Myocyte (in vitro differentiated cells): ENCODE data around the gene PGAP2. TPM values are rescaled to one million over a fixed set of nuclear protein-coding genes. Genes with fewer than 3 reads are reported as not detected.
A peak's percentile ranks its signal among the peaks of the same experiment; 100 is the strongest.

ENCODE experiments used
- DNase-seq: peaks from one replicate; pipeline ENCODE4 v3.0.0-alpha.2; 2012; ENCODE audit warnings: low read depth
- total RNA-seq: library from RNA; depleted of rRNA; stranded (reverse); fragments of >200 nt; gene quantifications from 2 replicates; pipeline ENCODE4 v1.2.3, GENCODE V29; 2014

The PGAP2 gene
- total RNA-seq, 1 donor from 2014 or later, result 13.7 TPM

GRCh38 chr11:3831378-3832239 lies 23.2 kb downstream of the PGAP2 start:
- no peak for DNase-seq

- DNase-seq, result no peak
Measured at GRCh38 chr11:3832816-3833215, 24.5 kb downstream of the PGAP2 start.

- DNase-seq, result no peak
Measured at GRCh38 chr11:3833449-3833848, 25.1 kb downstream of the PGAP2 start.

GRCh38 chr11:3834349-3834663 lies 25.9 kb downstream of the PGAP2 start:
- no peak for DNase-seq

GRCh38 chr11:3834664-3835461 lies 26.5 kb downstream of the PGAP2 start:
- no peak for DNase-seq

GRCh38 chr11:3835751-3836150 lies 27.4 kb downstream of the PGAP2 start:
- no peak for DNase-seq

- no peak for DNase-seq
Measured at GRCh38 chr11:3836903-3837302, 28.5 kb downstream of the PGAP2 start.

GRCh38 chr11:3837793-3838192 lies 29.4 kb downstream of the PGAP2 start:
- no peak for DNase-seq

GRCh38 chr11:3838504-3838903 lies 30.1 kb downstream of the PGAP2 start:
- DNase-seq, result no peak

- no peak for DNase-seq
Measured at GRCh38 chr11:3840004-3840869, 31.9 kb downstream of the PGAP2 start.

- DNase-seq, result peak; percentile 83
Measured at GRCh38 chr11:3840870-3841425, 32.6 kb downstream of the PGAP2 start, which contains the start of gene RHOG. TSS of gene RHOG (minus strand) at chr11:3840959. CDS start at chr11:3828138, 12,821 bp downstream.

- DNase-seq, result peak; percentile 89
Measured at GRCh38 chr11:3841426-3842350, 33.3 kb downstream of the PGAP2 start.

- DNase-seq, result no peak
Measured at GRCh38 chr11:3843326-3843725, 35.0 kb downstream of the PGAP2 start.

- no peak for DNase-seq
Measured at GRCh38 chr11:3845246-3845645, 36.9 kb downstream of the PGAP2 start.

- DNase-seq, result no peak
Measured at GRCh38 chr11:3845670-3846069, 37.3 kb downstream of the PGAP2 start.

GRCh38 chr11:3849297-3849874 lies 41.0 kb downstream of the PGAP2 start:
- peak; percentile 67 for DNase-seq

- DNase-seq, result no peak
Measured at GRCh38 chr11:3853545-3853842, 45.1 kb downstream of the PGAP2 start.

GRCh38 chr11:3853899-3854659 lies 45.7 kb downstream of the PGAP2 start:
- peak; percentile 58 for DNase-seq

- no peak for DNase-seq
Measured at GRCh38 chr11:3854660-3854976, 46.3 kb downstream of the PGAP2 start.
